Epithelial cell of esophagus (primary cell): Measurements from ENCODE around the gene TNFSF18.
A peak's percentile ranks its signal among the peaks of the same experiment; 100 is the strongest.

ENCODE experiments used
- DNase-seq: peaks from one replicate; pipeline ENCODE4 v3.0.0; 2010; ENCODE audit warnings: low read depth
- H3K4me3 ChIP-seq: 2 replicates; pipeline ENCODE4 v1.5.1; 2011; ENCODE audit warnings: mild to moderate bottlenecking, low read length, control low read depth
- CTCF ChIP-seq: IDR thresholded peaks from 2 replicates; pipeline ENCODE4 v1.5.1; 2011; ENCODE audit warnings: low read depth, mild to moderate bottlenecking, low read length, control low read depth, inconsistent platforms; ENCODE audit not compliant: insufficient read depth; ENCODE audit errors: missing control alignments

Gene TNFSF18

GRCh38 chr1:173056365-173056764 is 5.6 kb upstream of the TNFSF18 start:
- no peak overlapping the region for H3K4me3 ChIP-seq
- no peak for TF ChIP-seq CTCF
- peak; percentile 93 for DNase-seq

- TF ChIP-seq CTCF, result no peak
- peak; percentile 95 for DNase-seq
- no peak overlapping the region for H3K4me3 ChIP-seq
Measured at GRCh38 chr1:173052681-173053196, 2.0 kb upstream of the TNFSF18 start.

- no peak overlapping the region for H3K4me3 ChIP-seq
- DNase-seq, result no peak
- no peak for TF ChIP-seq CTCF
Measured at GRCh38 chr1:173049322-173049633, 1.5 kb downstream of the TNFSF18 start.

- no peak for TF ChIP-seq CTCF
- H3K4me3 ChIP-seq, result no peak overlapping the region
- peak; percentile 67 for DNase-seq
Measured at GRCh38 chr1:173048621-173049321, 2.0 kb downstream of the TNFSF18 start.

- TF ChIP-seq CTCF, result no peak
- no peak for DNase-seq
- H3K4me3 ChIP-seq, result no peak overlapping the region
Measured at GRCh38 chr1:173044656-173045055, 6.1 kb downstream of the TNFSF18 start.

- TF ChIP-seq CTCF, result no peak
- DNase-seq, result peak; percentile 57
Measured at GRCh38 chr1:173043253-173043652, 7.5 kb downstream of the TNFSF18 start.

GRCh38 chr1:173042806-173043205 is 7.9 kb downstream of the TNFSF18 start:
- no peak for TF ChIP-seq CTCF
- peak; percentile 49 for DNase-seq
- H3K4me3 ChIP-seq, result no peak overlapping the region

More at GRCh38 chr1:173043253-173043652, 7.5 kb downstream of the TNFSF18 start:
- no peak overlapping the region for H3K4me3 ChIP-seq
